Retinal pigment epithelial cell (primary cell): ENCODE measurements around the gene TRIM8.

Experiments
- DNase-seq: peaks from one replicate; pipeline ENCODE4 v3.0.0-alpha.2; 2010; ENCODE audit warnings: low read depth
- H3K4me3 ChIP-seq: 2 replicates; pipeline ENCODE4 v1.5.1; 2011; ENCODE audit warnings: mild to moderate bottlenecking, low read length, control low read depth, moderate library complexity
- TF ChIP-seq, protein P1 (sequence below): conservative IDR thresholded peaks from 2 replicates; pipeline ENCODE4 v1.5.1; 2011; ENCODE audit warnings: low read depth, low read length, control low read depth, inconsistent platforms

Gene TRIM8, protein sequence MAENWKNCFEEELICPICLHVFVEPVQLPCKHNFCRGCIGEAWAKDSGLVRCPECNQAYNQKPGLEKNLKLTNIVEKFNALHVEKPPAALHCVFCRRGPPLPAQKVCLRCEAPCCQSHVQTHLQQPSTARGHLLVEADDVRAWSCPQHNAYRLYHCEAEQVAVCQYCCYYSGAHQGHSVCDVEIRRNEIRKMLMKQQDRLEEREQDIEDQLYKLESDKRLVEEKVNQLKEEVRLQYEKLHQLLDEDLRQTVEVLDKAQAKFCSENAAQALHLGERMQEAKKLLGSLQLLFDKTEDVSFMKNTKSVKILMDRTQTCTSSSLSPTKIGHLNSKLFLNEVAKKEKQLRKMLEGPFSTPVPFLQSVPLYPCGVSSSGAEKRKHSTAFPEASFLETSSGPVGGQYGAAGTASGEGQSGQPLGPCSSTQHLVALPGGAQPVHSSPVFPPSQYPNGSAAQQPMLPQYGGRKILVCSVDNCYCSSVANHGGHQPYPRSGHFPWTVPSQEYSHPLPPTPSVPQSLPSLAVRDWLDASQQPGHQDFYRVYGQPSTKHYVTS

DNA sequence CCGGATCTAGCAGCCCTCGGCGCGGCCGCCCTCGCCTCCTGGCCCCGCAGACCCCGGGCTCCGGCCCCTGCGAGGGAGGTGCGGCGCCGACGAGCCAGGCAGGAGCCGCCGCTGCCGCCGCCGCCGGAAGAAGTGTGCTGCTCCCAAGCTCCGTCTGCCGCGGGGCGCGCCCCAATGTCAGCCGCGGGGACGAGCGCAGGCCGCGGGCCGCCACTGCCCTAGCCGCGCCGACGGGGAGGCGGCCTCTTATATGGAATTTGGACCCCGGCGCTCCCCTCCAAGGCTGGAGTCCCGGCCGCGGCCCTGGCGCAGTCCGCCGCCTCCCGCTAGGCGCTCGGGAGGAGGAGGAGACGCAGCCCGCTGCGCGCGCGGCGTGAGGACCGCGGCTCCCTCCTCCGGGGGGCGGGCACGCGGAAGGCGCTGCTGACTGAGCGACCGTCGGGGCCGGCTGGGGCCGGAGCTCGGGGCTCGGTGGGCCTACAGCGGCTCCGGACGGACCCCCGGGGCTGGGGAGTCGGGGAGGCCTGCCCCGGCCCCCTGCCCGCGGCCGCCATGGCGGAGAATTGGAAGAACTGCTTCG lies at the start of gene TRIM8:
TSS of gene TRIM8 (plus strand) at position 414 of the 580 bp plus-strand sequence. CDS start at position 553, 139 bp downstream.
- peak within 1 kb of the TSS; percentile 89 for H3K4me3 ChIP-seq
- TF ChIP-seq, protein P1, sequence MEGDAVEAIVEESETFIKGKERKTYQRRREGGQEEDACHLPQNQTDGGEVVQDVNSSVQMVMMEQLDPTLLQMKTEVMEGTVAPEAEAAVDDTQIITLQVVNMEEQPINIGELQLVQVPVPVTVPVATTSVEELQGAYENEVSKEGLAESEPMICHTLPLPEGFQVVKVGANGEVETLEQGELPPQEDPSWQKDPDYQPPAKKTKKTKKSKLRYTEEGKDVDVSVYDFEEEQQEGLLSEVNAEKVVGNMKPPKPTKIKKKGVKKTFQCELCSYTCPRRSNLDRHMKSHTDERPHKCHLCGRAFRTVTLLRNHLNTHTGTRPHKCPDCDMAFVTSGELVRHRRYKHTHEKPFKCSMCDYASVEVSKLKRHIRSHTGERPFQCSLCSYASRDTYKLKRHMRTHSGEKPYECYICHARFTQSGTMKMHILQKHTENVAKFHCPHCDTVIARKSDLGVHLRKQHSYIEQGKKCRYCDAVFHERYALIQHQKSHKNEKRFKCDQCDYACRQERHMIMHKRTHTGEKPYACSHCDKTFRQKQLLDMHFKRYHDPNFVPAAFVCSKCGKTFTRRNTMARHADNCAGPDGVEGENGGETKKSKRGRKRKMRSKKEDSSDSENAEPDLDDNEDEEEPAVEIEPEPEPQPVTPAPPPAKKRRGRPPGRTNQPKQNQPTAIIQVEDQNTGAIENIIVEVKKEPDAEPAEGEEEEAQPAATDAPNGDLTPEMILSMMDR: no peak
- DNase-seq: no peak

GRCh38 chr10:102595293-102595692 lies 49.0 kb upstream of the TRIM8 start:
- H3K4me3 ChIP-seq: no peak overlapping the region
- no peak for DNase-seq
- TF ChIP-seq, protein P1: no peak

DNA sequence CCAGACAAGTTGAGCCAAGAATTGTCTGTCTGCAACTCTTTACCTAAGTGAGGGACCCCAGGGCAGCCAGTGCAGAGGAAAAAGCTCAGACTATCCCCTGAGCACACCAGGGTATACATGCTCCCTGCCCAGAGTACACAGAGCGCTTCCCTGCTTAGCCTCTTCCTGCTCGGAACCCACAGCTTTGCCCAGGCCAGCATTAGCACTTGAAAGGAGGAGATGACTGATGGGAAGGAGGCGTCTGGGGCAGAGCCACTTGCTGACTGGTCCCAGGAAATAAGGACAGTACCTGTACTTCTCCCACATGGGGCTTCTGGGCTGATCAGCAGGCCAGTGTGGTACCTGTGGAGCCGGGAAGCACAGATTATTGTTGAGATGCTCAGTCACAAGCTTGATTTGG lies 48.4 kb upstream of the TRIM8 start:
- no peak for DNase-seq
- no peak overlapping the region for H3K4me3 ChIP-seq
- TF ChIP-seq, protein P1: no peak

- no peak for DNase-seq
- TF ChIP-seq, protein P1: peak; percentile 97
- H3K4me3 ChIP-seq: no peak overlapping the region
Measured at GRCh38 chr10:102596506-102596971, 47.7 kb upstream of the TRIM8 start.

DNA sequence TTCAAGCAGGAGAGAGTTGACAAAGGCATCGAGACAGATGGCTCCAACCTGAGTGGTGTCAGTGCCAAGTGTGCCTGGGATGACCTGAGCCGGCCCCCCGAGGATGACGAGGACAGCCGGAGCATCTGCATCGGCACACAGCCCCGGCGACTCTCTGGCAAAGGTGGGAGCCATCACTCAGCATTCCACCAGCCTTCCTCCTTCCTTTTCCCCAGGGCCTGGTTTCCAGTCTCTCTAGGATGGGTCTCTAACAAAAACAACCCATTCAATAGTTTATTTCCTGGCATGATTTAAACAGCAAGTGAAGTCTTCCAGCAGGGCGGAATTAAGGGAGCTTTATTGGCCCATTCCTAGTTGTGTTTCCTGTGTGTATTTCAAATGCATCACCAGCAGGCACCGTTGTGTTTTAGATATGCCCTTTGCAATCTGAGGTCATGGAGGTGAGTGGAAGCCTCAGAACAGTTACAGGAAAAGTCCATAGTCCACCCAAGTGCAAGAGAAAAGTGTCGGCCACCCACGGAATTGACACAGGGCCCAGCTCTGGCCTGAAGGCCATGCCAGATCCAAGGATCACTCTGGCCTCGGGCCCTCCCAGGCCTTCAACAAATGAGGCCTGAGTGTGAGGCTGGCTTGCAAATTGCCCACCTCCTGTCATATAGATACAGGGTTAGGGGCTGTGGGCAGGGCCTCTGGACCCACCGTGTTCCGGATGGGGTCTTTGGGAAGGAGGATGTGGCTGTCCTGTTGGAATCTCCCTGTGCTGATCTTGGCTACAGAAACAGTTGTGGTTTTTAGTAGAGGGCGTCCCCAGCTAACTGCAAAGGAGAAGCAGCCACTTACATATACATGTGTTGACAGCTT lies 46.9 kb upstream of the TRIM8 start:
- no peak for DNase-seq
- TF ChIP-seq, protein P1: no peak
- no peak overlapping the region for H3K4me3 ChIP-seq

DNA sequence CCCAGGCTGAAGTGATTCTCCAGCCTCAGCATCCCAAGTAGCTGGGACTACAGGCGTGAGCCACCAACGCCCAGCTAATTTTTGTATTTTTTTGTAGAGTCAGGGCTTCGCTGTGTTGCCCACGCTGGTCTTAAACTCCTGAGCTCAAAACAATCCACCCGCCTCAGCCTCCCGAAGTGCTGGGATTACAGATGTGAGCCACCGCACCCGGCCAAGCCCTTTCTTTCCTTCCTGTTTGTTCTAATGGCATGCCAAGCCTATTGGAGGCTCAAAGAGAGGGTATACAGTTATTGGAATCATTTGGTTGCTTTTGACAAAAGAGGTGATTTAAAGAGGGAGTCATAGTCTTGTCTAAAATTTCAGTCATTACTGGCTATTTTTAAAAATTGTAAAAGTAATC lies 46.0 kb upstream of the TRIM8 start:
- no peak overlapping the region for H3K4me3 ChIP-seq
- TF ChIP-seq, protein P1: no peak
- no peak for DNase-seq
